GM12865 (cell line): ENCODE results near the gene ALDH1B1.

Experiments used
- DNase-seq: peaks from one replicate; pipeline ENCODE4 v3.0.0; 2010; ENCODE audit warnings: low read depth
- H3K4me3 ChIP-seq: 2 replicates; pipeline ENCODE4 v1.5.1; 2011; ENCODE audit warnings: mild to moderate bottlenecking, low read depth, low read length, control low read depth
- CTCF ChIP-seq: IDR thresholded peaks from 2 replicates; pipeline ENCODE4 v1.5.1; 2011; ENCODE audit warnings: low read length, control low read depth, low read depth, inconsistent platforms; ENCODE audit not compliant: insufficient read depth; ENCODE audit errors: missing control alignments

Gene ALDH1B1

GRCh38 chr9:38387066-38387465 lies 5.4 kb upstream of the ALDH1B1 start:
- DNase-seq: no peak
- H3K4me3 ChIP-seq: no peak overlapping the region
- no peak for TF ChIP-seq CTCF

GRCh38 chr9:38387751-38388150 lies 4.8 kb upstream of the ALDH1B1 start:
- H3K4me3 ChIP-seq: no peak overlapping the region
- no peak for DNase-seq
- no peak for TF ChIP-seq CTCF

GRCh38 chr9:38388283-38389223 lies 3.9 kb upstream of the ALDH1B1 start:
- TF ChIP-seq CTCF: no peak
- no peak for DNase-seq
- no peak overlapping the region for H3K4me3 ChIP-seq

GRCh38 chr9:38389313-38389712 lies 3.2 kb upstream of the ALDH1B1 start:
- no peak overlapping the region for H3K4me3 ChIP-seq
- no peak for TF ChIP-seq CTCF
- DNase-seq: no peak

- no peak for DNase-seq
- no peak for TF ChIP-seq CTCF
Observed at GRCh38 chr9:38390442-38390841, 2.1 kb upstream of the ALDH1B1 start.

GRCh38 chr9:38390851-38391250 lies 1.7 kb upstream of the ALDH1B1 start:
- DNase-seq: no peak
- no peak overlapping the region for H3K4me3 ChIP-seq
- no peak for TF ChIP-seq CTCF

More at GRCh38 chr9:38390442-38390841, 2.1 kb upstream of the ALDH1B1 start:
- H3K4me3 ChIP-seq: no peak overlapping the region
